GM21447 (cell line): ENCODE results near the gene AOAH.
A peak's percentile ranks its signal among the peaks of the same experiment; 100 is the strongest.

Experiments
- ATAC-seq: cut with Tn5 transposase; IDR thresholded peaks from one replicate; pipeline ENCODE4 v1.9.1; 2021; ENCODE audit not compliant: unreplicated experiment

Gene AOAH

DNA sequence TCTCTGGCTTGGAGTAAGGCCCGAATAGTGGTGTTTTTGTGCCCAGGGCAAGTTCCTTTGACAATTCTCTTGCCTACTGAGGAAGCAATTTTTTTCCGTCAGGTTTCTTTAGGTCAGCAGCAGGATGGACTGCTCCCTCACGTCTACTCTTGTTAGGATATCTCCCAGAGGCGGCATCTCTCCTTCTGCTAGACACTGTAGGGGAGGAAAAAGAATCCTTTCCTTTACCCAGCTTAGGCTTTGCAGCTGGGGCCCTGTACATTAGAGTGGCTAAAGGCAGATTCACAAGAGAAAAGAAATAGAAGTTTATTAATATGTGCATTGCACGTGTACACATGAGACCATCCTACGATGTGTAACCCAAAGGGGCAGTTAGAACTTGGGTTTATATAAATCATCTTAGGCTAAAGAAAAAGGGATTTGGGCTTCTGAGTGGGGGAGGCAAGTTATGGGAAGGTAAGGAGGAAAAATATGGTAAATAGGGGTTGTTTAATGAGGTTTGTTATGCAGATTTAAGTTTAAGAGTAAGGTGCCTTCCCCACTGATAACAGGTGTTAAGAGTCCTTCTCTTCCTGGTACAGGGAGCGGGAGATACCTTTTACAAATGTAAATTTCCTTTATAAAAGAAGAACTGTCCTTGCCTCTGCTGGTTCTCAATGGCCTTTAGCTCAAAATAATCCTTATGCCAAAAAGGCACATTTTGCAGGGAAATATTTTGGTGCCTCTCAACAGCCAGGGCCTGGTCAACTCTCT lies 156.4 kb downstream of the AOAH start:
- ATAC-seq: no peak

DNA sequence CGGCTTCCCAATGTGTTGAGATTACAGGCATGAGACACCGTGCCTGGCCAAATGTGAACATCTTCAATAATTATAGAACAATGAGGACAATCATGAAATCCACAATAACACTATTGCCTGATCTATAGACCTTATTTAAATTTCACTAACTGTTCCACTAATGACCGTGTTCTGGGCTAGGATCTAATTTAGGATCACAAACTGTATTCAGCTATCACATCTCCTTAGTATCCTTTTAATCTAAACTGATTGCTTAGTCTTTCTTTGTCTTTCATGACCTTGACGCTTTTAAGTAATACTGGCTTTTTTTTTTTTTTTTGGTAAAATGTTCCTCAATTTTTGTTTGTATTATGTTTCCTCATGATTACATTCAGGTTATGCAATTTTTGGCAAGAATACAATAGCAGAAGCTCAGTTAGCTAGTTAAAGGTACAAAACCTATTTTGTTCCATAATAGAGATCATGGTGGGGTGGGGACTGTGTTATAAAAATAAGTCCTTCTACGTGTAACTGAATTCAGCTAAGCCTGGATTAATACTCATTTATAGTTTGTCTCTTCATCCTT lies 158.4 kb downstream of the AOAH start:
- no peak for ATAC-seq

DNA sequence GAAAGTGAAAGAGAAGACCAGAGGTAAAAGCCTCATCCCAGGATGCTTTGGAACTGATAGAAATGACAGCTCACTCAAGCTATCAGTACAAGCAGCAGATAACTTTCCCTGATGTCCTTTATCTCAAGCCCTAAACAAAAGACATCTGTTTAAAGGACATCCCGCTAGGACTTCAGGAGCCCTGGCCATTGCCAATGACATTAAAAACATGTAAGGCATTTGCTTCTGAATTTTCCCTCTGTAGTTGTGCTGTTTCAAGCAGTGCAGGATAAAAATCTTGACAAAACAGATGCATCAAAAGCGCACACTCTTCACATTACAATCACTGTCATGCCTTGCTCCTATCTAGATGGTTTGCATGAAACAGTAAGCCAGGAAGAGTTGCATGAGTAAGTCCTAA lies 159.8 kb downstream of the AOAH start:
- ATAC-seq: no peak

DNA sequence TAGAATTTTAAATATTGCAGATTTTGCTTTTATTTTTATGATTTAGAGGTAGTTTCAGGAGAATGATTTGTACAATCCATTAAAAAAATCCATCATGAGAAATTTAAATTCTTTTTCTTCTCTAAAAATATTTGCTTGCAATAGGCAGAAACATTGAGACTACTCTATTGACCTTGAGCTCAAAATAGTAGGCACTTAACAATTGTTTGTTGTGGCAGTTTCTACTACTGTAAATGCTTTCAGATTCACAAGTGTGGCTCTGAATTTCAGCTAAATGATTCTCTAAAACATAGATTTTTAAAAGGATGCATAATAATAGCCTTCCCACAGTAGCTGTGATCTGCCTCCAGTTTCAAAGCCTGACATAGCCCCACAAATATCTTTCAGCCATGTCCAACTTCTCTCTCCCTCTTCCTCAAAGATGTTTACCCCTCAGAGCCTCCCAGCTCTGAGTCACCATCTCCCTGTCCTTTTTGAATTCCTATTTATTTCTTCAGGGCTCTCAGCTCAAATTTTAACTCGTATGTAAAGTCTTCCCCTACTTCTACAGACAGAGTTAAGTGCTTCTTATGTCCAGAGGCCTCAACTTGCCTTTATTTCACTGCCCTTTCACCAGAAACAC lies 160.5 kb downstream of the AOAH start:
- no peak for ATAC-seq

DNA sequence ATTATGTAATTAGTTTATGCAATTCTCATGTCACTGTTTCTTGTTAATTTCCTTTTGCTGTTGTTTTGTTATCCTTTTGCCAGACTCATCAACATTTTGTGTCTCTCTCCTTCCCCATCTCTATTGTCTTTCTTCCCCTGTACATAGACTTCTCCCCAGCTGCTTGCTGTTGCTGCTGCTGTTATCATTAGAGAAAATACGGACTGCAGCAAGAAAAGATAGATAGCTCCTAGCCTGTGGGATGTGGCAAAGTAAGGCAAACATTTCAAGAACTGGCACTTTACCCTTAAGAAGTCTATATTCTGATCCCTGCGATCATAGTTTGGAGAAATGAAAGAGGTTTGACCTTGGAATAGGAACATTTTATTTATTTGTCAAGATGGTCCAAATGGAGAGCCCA lies 162.2 kb downstream of the AOAH start:
- no peak for ATAC-seq

DNA sequence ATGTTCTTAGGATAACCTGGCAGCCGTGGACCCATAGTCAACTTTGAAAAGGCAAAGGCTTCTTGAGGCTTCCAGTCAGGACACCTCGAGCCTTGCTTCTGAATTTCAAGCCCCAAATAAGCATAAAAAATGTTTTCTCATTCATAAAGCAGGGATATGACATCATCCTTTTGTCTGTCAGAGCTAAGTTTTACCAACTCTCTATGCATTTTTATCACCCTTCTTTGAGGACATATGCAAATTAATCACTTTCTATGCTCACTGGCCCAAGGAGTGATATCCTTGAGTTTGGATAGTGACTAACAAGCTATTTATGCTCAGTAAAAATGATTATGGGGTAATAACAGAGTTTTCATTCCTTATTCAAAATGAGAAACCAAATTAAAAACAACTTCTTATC lies 175.3 kb downstream of the AOAH start:
- ATAC-seq: no peak

DNA sequence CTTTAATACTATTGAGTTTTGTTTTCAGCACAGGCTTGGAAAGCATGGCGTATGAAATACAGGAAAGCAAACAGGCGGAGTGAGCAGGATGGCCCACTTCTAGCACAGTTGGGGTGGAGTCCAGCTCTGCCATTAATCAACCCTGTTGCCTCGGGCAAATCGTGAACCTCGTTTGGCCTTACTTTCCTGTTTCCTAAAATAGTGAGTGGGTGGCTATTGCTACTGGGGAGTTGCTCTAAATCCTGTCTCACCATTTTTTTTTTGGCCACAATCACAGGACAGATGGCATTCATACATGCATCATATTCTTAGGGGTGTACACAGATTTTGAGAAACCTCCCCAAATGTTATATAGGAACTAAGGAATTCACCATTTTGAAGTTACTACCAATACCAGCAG lies 176.9 kb downstream of the AOAH start:
- no peak for ATAC-seq

DNA sequence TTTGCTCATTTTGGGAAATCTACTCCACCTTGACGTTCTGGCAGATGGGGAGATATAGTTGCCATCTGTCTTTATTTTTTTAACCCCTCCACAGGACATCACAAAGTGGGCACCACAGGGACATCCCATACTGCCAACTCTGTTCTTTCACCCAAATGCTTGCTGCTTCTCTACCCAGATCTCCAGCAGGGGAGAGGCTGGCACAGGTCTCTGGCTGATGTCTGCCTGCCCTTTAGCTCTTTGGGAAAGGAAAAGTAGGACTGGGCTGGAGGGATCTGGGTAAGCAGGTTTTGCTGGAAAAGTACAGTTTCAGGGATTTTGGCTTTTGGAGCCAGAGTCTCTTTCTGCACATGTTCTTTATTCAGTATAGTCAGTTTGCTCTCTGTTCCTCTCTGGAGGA lies 178.0 kb downstream of the AOAH start:
- no peak for ATAC-seq

DNA sequence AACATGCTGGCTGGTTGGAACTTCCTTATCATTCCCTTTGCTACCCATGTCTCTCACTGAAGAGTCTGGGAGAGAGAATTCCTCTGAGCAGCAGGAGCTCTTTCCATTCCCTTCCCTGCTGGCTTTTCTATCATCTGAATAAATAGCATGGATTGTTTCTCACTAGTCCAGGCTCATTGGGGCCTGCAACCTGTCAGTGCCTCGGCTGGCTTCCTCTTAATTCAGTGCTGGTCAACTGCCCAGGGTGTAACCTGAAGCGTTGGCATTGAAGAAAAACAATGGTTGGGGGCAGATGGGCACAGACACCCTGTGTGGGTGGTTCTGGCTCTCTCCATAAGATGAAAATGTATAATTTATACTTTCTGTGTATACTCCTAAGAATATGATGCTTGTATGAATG lies 179.0 kb downstream of the AOAH start:
- ATAC-seq: no peak

DNA sequence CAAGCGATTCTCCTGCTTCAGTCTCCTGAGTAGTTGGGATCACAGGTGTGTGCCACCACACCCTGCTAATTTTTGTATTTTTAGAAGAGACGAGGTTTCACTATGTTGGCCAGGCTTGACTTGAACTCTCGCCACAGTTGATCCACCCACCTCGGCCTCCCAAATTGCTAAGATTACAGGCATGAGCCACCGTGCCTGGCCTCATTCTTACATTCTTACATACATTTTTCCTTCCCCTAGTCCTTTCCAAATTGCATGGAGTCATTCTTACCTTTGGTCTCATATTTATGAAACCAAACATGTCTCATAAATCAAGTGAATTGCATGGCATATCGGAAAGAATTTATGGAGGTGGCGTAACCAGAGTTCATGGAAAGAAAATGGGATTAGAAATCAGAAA lies 186.2 kb downstream of the AOAH start:
- no peak for ATAC-seq

DNA sequence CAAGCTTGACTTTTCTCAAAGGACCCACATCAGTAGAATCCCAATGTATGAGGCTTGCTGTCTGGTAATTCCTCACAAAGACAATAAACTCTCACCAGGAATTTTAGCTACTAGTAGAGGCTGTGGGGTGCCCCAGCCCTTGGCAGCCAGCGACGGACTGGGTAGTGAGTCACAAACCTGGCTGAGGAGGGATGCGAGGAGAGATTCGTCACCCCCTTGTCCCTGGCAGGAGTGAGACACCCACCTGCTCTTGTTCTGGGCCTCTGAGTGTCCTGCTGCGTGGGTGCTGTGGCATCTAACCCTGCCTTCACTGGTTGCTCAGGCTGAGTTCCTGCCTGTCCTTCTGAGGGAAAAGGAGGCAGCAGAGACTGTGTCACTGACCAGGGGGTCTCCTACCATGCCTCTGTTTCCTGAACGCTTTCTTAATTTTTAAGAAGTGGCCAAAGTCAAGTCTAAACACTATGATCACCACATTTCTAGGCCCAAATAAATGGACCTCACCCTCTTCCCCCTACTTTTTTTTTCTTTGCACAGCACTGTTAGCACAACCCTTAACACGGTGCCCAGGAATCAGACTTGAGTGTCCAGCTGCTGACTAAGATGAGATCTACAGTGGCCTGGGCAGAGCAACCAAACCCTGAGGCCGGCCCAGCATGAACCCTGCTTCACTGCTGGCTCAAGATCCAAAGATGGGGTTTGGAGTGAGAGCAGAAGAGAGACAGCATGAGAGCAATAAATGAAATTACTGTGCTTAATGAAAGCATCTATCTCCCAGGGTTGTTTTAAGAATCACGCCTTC lies 188.2 kb downstream of the AOAH start:
- ATAC-seq: no peak

DNA sequence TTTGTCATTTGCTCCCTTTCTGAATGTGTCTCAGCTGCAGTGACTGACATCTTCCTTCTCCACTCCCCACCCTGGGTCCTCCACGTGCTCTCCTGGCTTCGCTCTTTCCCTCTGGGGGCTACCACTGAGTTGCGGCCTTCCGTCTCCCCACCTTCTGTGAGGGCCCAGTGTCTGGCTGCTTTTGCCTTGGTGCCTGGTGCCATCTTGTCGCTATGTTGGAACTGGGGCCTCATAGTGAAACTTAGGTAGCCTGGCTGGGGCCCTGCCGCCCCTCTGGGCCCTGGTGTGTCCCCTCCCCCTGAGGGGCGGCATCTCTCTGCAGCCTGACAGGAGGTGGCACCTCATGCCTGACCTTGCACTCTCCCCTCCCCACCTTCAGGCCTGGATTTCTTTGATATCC lies 190.6 kb downstream of the AOAH start:
- no peak for ATAC-seq

DNA sequence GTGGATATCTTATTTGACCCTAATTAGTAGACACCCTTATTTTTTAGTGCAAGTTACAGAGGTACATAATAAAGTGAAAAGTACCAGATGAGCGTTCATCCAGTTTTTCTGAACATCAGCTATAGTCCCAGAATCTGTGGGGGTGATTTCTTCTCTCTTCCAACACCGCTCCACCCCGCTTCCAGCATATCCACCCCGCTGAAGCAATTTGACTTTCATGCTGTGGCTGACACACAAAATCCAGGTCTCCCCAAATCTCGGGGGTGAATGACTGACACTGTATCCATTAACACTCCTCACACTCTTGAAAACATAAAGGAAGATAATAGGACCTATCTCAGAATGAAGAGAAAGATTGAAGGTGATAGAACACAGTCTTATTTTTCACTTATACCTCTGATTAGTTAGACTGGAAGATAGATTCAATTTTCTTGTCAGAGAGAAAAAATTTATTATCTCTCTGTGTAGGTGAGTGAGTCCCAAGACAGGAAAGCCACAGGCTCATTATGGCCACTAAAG lies 191.3 kb downstream of the AOAH start:
- no peak for ATAC-seq

DNA sequence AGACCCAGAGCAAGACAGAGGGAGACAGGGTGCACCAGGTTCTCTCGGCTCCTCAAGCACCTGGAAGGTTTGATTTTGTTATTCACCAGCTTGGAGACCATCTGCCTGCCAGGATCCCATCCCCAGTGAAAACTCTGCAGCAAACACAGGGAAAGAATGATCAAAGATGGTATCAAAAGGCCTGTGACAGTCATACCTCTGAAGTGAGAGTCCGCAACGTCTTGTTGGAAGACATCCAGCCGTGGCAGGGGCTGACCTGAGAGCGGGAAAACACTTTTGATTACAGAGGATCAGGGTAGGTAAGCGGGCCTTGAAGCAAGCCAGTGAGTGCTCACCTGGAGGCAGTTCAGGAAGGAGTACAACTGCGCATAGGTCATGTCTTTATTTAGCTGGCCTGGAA lies 192.3 kb downstream of the AOAH start:
- no peak for ATAC-seq

DNA sequence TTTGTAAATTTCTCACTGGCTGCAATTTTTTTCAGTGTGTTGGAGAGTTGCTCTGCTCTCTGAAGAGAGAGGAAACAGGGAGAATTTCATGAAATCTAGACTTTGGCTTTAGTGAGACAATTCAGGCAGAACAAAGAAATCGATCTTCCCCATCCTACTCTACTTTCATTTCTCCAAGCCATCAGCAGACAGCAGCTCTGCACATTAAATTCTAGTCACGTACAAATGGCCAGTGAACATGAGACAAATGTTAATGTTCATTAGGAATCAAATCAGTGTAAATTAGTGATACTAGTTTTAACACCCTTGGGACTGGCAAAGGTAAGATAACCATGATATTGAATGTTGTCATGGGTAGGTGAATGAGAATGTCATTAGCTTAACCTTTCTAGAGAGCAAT lies 193.8 kb downstream of the AOAH start:
- no peak for ATAC-seq

DNA sequence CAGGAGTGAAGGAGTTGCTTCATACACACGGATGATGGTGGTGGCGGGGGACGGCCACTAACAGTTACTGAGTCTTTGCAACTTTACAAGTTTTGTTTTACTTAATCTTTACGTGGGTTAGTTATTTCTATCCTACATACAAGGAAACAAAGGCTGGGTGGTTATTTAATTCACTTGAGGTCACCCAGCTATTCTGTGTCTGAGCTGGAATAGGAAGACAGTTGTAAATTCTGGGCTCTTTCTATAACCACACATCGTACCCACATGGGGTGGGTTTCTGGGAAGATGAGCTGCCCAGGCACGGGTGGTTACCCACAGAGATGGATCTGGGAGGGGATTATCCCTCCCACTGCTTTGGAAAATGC lies 196.8 kb downstream of the AOAH start:
- ATAC-seq: no peak

DNA sequence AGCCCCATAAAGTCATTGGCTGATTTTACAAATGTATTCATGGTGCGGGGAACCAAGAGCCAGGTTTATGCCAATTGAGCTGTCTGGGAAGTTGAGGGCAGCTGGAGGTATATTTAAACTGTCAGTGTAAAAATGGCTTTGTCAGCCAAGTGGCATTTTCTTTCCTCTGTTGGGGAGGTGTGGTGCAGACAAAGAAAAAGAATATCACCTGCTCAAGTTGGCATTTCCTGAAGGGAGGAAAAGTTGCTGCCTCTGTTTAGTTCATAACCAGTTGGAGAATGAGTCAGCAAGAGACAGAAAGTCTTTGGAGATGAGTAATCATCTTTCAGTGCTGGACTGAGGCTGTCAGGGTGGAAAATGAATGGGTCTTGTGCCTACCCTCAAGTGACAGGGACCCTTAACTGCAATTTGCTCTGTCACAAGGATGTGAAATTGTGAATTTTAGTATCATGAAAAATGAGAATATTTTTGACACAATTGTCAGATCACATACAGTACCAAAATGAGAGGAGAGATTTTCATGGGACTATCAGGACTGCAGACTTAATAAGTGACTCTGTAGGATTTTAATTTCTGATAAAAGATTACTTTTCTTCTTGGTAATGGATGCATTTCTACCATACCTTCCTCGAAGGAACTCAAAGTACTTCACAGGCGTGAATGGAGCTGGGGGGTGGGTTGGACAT lies 197.3 kb downstream of the AOAH start:
- peak; percentile 83 for ATAC-seq

DNA sequence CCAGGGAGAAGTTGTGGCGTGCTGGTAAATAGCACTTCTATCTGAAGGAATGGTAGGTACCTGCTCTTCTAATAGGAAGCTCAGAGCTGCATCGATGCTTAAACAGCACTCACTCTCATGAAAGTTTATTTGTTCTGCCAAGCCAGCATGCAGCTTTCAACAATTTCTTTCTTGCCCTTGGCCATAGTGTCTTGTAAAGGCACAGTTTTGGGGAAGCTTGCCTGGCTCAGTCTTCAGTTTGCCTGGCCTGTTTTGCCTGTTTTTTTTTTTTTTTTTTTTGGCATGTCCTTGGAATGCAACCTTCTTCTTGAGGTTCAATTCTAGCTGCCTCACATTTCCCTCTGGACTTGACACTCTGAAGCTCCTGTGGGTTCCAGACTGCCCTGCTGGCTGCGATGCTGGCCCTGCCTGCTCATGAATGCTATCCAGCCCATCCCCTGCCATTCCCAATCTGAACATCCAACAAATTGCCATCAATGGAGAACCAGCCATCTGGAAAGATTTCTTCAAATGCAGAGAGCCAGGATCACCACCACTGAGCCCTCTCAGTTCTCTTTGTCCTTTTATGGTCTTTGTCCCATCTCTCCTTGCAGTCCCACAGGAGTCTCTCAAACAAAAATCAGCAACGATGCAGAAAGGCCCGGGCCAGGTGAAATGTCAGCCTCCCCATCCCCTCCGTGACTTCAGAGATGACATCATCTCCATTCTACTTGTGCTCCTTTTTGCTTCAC lies 200.8 kb downstream of the AOAH start:
- ATAC-seq: no peak

DNA sequence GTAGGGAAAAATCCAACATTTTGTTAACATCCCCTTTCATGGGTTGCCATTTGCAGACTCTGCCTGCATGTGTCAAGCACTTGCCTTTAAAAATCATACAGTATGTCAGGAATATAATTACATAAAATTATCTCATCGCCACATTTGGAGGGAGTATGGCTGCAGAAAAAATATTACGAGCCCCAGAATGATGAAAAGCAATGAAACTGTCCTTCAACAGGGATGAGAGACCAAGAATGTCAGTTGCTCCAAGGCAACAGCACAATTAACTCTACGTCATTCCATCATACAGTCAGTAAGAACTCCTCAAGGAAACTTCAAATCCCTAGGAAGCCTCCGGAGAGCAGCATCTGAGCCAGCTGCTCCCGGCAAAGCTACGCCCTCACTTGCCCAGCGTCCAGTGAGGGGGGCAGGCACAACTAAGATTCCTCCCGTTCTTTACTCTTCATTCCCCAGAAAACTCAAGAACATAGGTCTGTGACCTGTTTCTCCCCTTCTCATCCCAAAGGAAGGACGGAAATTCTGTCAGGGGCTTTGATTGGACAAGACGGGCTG lies 201.8 kb downstream of the AOAH start:
- no peak for ATAC-seq

DNA sequence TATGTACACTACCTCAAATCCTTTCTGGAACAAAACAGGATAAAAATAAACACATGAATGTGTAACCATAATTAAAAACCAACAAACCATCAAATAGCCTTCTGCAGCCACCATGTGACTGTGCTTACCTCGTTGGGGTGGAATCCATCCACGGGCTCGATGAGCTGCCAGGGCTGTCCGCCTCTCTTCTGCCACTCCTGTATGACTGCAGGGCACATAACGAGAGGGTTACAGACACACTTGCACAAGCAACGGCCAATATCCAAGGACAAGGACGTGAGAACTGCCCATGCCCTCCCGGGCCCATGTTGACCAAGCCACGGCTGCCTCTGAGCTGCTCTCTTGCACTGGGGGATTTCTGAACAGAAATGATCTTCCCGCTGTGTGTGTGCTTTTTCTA lies 202.4 kb downstream of the AOAH start:
- ATAC-seq: no peak
